Left cardiac atrium (tissue), 4 donors: ENCODE measurements around the gene EDDM3A. TPM values are rescaled to one million over a fixed set of nuclear protein-coding genes. Genes with fewer than 3 reads are reported as not detected.
"Not testable (repeated sequence)": the region's sequence is repeated elsewhere in the genome, so short reads cannot be mapped to it uniquely, and the experiment has no call there.

Source experiments
- ATAC-seq, 2 donors: fragments of 200-7000 bp; cut with Tn5 transposase; one replicate each; pipeline ENCODE4 v1.9.1; 2020; ENCODE audit warnings: mild to moderate bottlenecking in 2 of 2, moderate library complexity in 2 of 2
- DNase-seq: peaks from one replicate; pipeline ENCODE4 v3.0.0-alpha.2; 2020
- intact Hi-C, 2 donors: fragments of 100-400 bp; cut with DNase I; formaldehyde crosslinking; loops; one replicate each; pipeline versions ENCODE4 v1.14.1 to v1.15.1; 2022 to 2023
- long read RNA-seq: library from polyadenylated mRNA; unstranded; transcript quantifications from one replicate; pipeline ENCODE4 v2.0.0, GENCODE V29; 2021
- total RNA-seq, 2 donors: library from RNA; stranded (reverse); fragmentation: NEBNext Ultra II Directional; extraction: Animal tissue kit (Norgen Biotek cat#: 25700); gene quantifications; one replicate each; pipeline ENCODE4 v1.2.1, GENCODE V29; 2021
- donor health status: DM: no; HTN: yes; CAD: no.
- donor health status: DM: no; HTN: yes; CAD: no; lungs with severe emphysema.
- donor health status: DM: yes; HTN: yes; CAD: no.
- donor health status: Dilated cardiomyopathy.

EDDM3A gene
- total RNA-seq, result not detected
- long read RNA-seq, result 0 reads

GRCh38 chr14:20745571-20746358 lies at the start of gene EDDM3A:
EDDM3A (plus strand) TSS chr14:20745887; CDS start chr14:20747581, 1,694 bp downstream.
- ATAC-seq, result no peak
- no peak for DNase-seq
- intact Hi-C loops, result no loop called here

GRCh38 chr14:20696764-20697163 lies 48.9 kb upstream of the EDDM3A start:
- DNase-seq (no peak), ATAC-seq (no peak)
- intact Hi-C loops, result loop anchor here in 1 of 2 donors (2.0 to 10.0 kb wide), 4 partner anchors 158 to 348 kb away; partner anchors contain the start of gene RNASE7

GRCh38 chr14:20697273-20698017 lies 48.2 kb upstream of the EDDM3A start:
- peak; percentile 77 to 90 for ATAC-seq
- intact Hi-C loops, result loop anchor here in 1 of 2 donors (2.0 to 10.0 kb wide), 4 partner anchors 157 to 347 kb away; partner anchors contain the start of gene RNASE7
- DNase-seq, result peak; percentile 57

- ATAC-seq (no peak), DNase-seq (no peak)
- intact Hi-C loops, result loop anchor here in 1 of 2 donors (5.0 to 10.0 kb wide), 3 partner anchors 174 to 347 kb away; partner anchors contain the start of gene RNASE7
These were observed 47.7 kb upstream of the EDDM3A start for GRCh38 chr14:20698018-20698329.

GRCh38 chr14:20698934-20699333 lies 46.8 kb upstream of the EDDM3A start:
- ATAC-seq (no peak), DNase-seq (no peak)
- intact Hi-C loops, result loop anchor here in 1 of 2 donors (5.0 to 10.0 kb wide), 3 partner anchors 173 to 346 kb away; partner anchors contain the start of gene RNASE7

GRCh38 chr14:20699931-20700330 lies 45.8 kb upstream of the EDDM3A start:
- intact Hi-C loops, result loop anchor here (2.0 to 10.0 kb wide), 4 partner anchors 153 to 345 kb away; partner anchors contain the start of gene RNASE7 (in 1 of the 2)
- no peak for ATAC-seq
- DNase-seq, result no peak

- ATAC-seq, DNase-seq: not testable (repeated sequence)
- intact Hi-C loops, result loop anchor here in 1 of 2 donors (2.0 kb wide), 1 partner anchor 152 kb away; no protein-coding TSS in a partner anchor
These were observed 44.7 kb upstream of the EDDM3A start for GRCh38 chr14:20700965-20701364.

GRCh38 chr14:20706657-20707355 lies 38.9 kb upstream of the EDDM3A start:
- intact Hi-C loops, result no loop called here
- ATAC-seq, result no peak

GRCh38 chr14:20707622-20708021 lies 38.1 kb upstream of the EDDM3A start:
- intact Hi-C loops, result no loop called here
- no peak for DNase-seq
- ATAC-seq, result no peak

More at GRCh38 chr14:20706657-20707355, 38.9 kb upstream of the EDDM3A start:
- no peak for DNase-seq

- intact Hi-C loops, result no loop called here
- ATAC-seq, result no peak
- DNase-seq, result no peak
These were observed 34.4 kb upstream of the EDDM3A start for GRCh38 chr14:20711261-20711660.

- no peak for DNase-seq
- intact Hi-C loops, result no loop called here
- no peak for ATAC-seq
These were observed 34.0 kb upstream of the EDDM3A start for GRCh38 chr14:20711685-20712084.

- intact Hi-C loops, result no loop called here
- DNase-seq (no peak), ATAC-seq (no peak)
These were observed 32.8 kb upstream of the EDDM3A start for GRCh38 chr14:20712904-20713303.

GRCh38 chr14:20714593-20715250 lies 31.0 kb upstream of the EDDM3A start:
- peak; percentile 73 to 89 for ATAC-seq
- DNase-seq, result peak; percentile 76
- intact Hi-C loops, result no loop called here

- intact Hi-C loops, result no loop called here
- no peak for DNase-seq
- no peak for ATAC-seq
These were observed 25.9 kb upstream of the EDDM3A start for GRCh38 chr14:20719777-20720176.

GRCh38 chr14:20720741-20721140 lies 24.9 kb upstream of the EDDM3A start:
- intact Hi-C loops, result no loop called here
- DNase-seq (no peak), ATAC-seq (no peak)

GRCh38 chr14:20722016-20722415 lies 23.7 kb upstream of the EDDM3A start:
- DNase-seq, result no peak
- no peak for ATAC-seq
- intact Hi-C loops, result no loop called here

GRCh38 chr14:20723488-20723887 lies 22.2 kb upstream of the EDDM3A start:
- ATAC-seq, result peak; percentile 34 to 72
- intact Hi-C loops, result no loop called here
- DNase-seq, result no peak

- intact Hi-C loops, ATAC-seq, DNase-seq: not testable (repeated sequence)
These were observed 19.6 kb upstream of the EDDM3A start for GRCh38 chr14:20726121-20726520.

GRCh38 chr14:20726531-20726930 lies 19.2 kb upstream of the EDDM3A start:
- intact Hi-C loops, result no loop called here
- DNase-seq (no peak), ATAC-seq (no peak)
